GM19324 (cell line): ENCODE measurements around the gene RCL1.

Experiments
- ATAC-seq: cut with Tn5 transposase; IDR thresholded peaks from one replicate; pipeline ENCODE4 v1.9.1; 2021; ENCODE audit warnings: mild to moderate bottlenecking, moderate library complexity; ENCODE audit not compliant: unreplicated experiment, low FRiP score

RCL1 gene

DNA sequence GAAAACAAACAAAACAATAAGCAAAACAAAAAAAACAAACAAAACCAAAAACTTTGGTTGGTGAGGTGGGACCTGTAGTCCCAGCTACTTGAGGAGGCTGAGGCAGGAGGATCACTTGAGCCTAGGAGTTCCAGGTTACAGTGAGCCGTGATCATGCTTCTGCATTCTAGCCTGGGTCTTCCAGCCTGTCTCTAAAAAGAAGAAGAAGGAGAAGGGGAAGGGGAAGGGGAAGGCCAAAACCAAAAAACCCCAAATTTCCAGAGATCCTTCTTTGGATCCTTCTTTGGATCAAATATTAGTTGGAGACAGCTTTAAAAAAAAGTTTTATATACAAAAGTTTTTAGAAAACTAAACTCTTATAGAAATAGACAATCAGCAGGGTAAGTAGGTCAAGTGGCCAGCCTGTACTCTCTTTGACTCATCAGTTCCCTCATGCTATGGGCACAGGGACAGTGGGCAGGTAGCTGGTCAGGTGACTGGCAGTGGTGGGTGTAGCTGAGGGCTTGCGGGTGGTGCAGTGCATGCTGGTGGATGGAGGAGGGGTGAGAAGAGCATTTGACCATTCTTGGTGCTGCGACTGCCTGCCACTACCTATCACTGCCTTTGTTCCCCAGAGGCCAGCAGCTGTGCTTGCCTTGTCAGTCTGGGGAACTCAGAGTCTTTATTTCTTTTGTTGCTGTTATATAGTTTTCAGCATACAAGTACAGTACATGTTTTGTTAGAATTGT is 12.6 kb downstream of the RCL1 start:
- no peak for ATAC-seq

DNA sequence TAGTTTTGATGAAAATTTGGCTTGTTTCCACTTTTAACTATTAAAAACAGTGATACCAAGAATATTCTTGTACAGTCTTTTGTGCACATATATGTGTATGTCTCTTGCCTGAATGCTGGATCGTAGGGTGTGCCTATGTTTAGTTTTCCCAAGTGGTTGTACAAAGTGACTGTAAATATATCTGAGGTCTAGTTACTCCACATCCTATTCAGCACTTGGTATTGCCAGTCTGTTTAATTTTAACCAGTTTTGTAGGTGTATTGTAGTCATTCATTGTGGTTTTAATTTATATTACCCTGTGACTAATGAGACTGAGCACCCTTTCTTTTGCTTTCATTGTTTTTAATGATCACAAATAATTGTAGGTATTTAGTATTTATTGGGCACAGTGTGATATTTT is 17.8 kb downstream of the RCL1 start:
- no peak for ATAC-seq

DNA sequence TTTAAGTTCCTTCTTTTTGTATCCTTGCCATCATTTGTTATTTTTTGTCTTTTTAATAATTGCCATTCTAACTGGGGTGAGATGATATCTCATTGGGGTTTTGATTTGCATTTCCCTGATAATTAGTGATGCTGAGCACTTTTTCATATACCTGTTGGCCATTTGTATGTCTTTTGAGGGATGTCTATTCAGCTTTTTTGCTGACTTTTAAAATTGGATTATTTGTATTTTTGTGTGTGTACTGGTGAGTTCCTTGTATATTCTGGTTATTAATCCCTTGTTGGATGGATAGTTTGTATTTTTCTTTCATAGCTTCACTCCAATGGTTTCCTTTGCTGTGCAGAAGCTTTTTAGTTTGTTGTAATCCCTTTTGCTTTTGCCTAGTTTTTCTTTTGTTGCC is 19.1 kb downstream of the RCL1 start:
- no peak for ATAC-seq

DNA sequence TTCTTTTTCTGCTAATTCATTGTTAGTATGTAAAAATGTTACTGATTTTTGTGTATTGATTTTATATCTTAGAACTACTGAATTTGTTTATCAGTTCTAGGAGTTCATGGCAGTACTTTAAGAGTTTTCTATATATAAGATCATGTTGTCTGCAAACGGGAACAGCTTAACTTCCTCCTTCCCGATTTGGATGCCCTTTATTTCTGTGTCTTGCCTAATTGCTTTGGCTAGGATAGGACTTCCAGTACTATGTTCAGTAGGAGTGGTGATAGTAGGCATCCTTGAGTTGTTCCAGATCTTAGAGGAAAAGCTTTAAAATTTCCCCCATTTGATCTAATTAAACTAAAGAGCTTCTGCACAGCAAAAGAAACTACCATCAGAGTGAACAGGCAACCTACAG is 20.1 kb downstream of the RCL1 start:
- ATAC-seq: no peak

DNA sequence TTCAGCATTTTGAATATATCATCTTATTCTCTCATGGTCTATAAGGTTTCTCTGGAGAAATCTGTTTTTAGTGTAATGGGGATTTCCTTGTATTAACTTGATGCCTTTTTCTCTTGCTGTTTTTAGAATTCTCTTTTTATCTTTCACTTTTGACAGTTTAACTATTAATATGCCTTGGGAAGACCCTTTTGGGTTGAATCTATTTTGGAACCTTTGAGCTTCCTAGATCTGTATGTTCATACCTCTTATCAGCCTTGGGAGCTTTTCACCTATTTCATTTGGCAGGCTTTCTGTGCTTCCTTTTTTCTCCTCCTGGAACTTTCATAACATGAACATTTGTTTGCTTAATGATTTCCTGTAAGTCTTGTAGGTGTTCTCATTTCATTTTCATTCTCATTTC is 22.2 kb downstream of the RCL1 start:
- peak; percentile 62 for ATAC-seq

DNA sequence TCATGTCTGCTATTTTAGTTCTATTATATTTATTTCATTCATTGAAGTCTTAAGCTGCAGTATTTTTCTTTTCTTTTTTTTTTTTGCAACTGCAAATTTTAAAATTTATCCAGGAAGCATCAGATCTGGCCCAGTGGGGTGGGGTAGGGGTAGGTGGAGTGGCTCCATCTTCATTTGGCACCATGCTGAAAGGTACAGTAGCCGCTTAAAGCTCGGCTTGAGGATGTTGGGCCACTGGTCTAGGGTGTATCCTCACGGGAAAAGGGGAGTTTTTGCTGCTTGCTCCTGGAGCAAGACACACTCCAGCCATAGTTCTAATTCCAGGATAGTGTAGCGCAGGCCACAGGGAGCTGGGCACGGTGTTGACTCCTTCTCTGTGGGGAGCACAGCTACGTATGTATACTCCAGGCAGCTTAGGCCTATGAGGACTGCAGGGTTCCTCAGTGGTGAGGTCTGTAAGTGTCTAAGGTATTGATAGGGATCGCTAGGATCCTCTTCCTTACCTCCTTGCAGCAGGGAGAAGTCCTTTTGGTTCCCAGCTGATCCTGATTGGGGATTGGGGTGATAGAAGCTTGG is 22.7 kb downstream of the RCL1 start:
- peak; percentile 45 for ATAC-seq

DNA sequence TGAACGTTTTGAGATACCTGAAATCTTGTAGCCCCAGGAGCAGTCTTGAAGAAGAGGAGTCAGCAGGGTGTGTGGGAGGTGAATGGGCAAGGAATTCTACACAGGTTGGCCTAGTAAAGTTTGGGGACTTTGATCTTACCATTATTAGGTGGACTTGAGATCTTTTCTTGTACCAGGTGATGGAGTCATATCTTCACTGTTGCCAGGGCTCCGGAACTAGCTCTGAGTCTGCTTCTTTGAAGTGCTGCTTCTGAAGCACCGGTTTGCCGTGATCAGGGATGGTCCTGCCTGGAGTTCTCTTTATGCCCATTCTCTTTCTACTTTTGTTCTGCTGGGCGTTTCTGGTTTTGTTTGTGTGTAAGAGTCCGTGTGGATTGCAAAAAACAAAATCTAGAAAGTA is 27.4 kb downstream of the RCL1 start:
- ATAC-seq: no peak

DNA sequence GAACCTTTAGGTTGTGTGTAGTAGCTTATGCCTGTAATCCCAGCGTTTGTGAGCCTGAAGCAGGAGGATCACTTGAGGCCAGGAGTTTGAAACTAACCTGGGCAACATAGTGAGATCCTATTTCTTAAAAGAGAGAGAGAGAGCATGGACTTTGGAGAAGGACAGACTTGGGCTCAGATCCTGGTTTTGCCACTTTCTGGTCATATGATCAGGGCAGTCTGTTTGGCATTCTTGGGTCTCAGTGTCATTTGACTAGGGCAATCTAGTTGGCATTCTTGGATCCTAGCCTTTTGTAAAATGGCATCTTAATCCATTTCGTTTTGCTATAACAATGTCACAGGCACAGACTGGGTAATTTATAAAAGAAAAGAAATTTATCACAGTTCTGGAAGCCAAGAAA is 28.4 kb downstream of the RCL1 start:
- ATAC-seq: no peak

DNA sequence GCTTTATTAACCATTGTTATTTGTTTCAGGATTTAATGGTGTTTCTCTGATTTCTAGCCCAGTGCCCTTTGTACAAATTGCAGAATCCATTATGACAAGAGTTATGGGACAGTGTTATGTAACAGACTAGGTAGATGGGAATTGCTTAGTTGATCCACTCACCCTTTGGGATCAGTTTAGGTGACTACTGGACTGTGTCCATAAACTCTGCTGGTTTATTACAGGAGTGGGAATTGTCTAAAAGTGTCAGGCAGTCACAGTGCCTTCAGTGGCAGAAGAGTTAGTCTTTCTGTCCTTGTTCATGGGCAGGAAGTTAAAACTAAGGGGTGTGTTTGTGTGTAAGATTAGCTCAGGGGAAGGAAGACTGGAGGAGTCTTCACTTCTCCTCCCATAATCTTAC is 29.3 kb downstream of the RCL1 start:
- no peak for ATAC-seq

DNA sequence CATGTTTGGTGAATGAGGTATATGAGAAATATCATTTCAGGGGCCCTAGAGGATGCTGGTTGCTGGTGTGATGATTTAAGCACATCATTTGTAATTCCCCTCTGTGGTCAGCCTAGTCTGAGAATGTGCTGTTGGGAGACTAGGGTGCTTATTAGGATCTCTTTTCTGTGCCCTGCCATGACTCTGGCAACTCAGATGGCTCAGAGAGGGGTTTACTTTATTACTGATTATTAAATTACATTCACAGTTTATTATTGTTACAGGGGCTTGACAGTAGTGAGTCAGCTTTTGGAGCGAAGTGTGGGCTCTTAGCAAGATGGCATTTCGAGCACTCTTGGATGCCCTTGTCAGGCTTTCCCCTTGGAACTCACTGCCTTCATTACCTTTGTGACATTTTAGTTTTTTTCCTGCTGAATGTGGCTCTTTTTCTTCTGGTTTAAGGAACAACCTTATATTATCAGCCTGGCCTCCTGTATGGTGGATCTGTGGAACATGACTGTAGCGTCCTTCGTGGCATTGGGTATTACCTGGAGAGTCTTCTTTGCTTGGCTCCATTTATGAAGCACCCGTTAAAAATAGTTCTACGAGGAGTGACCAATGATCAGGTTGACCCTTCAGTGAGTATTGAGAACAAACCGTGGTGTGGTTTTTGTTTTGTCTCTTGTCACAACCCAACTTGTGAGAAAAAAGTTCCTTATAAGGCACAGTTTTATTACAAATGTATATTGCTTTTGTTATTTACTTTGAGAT is 33.8 kb downstream of the RCL1 start:
- ATAC-seq: no peak

DNA sequence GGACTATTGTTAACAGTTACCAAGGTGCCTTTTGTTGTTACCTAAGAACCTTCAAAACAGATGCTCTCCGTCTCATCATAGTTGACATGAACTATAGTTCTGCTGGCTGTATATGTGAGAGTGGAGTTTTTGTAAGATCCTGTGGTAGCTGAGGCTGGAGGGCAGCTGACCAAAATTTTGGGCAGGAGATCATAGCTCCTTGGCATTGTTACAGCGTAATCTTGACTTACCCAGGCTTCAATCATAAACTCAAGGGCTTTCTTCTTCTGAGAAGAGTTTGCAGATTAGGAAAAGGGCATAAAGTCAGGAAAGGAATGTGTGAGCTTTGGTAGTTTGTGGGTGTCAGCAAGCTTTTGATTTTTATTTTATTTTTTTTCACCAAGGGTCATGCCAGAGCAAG is 34.5 kb downstream of the RCL1 start:
- ATAC-seq: no peak

DNA sequence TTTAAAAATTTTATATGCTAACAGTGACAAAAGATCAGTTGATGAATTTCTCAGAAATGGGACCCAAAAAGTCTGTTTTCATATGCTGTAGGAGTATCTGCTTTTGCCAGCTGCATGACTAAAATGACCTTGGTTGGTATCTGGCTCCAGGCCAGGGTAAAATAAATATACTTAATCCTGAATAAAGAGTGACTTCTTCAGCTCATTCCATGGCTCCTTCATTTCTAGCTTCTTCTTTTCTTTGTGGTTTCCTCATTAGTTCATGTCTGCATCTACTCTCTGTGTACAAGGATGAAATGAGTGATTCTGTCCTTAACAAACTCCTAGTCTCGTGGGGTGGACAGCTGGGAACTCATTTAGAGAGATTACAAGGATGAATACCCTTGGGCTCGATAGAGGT is 36.0 kb downstream of the RCL1 start:
- ATAC-seq: no peak

DNA sequence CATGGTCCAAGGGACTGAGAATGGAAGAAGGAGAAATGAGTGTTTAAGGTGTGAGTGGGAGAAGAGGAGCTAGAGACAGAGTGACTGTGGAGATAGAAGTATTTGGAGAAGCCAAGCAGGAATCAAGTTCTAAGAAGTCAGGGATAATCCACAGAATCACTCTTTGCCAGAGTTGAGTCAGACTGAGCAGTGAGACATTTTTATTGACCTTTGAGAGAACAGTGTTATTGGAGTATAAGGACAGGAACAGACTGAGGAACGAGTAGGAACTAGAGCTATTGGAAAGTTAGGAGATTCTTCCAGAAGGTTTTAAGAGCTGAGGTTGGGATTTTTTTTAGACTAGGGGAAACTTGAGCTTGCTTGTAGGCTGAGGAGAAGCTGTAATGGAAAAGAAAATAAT is 37.2 kb downstream of the RCL1 start:
- no peak for ATAC-seq

DNA sequence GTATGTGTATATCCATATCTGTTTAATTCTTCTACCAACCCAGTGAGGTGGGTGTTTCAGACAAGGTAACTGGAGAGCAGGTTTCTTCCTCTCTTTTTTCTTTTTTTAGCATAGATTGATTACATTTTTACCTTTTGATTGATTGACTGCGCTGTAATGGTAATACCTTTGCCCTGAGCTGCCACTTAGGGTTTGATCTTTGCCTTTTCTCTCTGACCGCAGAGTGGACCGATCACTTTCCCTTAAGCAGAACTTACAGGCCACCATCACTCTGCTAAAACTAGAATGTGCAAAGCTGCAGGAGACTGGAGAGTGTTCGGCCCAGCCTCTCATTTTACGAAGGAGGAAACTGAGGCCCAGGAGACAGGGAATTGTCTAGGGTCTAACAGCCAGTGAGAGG is 38.0 kb downstream of the RCL1 start:
- no peak for ATAC-seq

DNA sequence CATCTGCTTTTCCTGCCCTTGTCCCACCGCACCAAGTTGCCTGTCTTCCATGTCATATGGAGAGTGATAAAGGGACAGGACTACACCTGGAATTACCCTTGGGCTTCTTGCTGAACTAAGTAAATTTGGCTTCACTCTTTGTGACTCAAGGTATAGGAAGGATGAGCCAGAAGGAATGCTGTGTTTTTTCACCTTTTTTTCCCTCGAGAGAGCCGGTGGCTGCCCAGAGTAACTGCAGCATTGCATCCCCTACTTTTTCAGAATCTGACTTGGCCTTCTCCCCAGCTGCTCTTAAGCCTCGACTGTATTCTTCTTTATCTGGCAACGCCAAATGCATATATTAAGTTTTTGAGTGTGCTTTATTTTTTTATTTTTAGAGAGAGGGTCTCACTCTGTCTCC is 38.4 kb downstream of the RCL1 start:
- no peak for ATAC-seq

DNA sequence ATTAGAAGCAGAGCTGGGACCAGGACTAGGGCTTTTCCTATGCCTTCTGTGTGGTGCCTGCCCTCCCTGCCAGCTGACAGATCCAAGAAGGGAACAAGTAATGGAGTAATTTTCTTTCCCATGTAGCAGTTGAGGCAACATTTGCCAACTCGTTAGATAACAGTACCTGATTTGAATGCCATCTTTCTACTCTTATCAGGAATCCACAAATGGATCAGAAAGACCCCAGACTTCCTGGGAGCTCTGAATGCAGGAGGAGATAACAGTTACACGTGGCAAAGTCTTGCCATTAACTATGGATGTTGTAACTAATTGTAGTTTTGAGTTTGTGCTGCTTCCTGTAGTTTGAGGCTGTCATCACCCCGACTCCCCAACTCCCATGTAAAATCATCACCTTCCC is 39.2 kb downstream of the RCL1 start:
- no peak for ATAC-seq

DNA sequence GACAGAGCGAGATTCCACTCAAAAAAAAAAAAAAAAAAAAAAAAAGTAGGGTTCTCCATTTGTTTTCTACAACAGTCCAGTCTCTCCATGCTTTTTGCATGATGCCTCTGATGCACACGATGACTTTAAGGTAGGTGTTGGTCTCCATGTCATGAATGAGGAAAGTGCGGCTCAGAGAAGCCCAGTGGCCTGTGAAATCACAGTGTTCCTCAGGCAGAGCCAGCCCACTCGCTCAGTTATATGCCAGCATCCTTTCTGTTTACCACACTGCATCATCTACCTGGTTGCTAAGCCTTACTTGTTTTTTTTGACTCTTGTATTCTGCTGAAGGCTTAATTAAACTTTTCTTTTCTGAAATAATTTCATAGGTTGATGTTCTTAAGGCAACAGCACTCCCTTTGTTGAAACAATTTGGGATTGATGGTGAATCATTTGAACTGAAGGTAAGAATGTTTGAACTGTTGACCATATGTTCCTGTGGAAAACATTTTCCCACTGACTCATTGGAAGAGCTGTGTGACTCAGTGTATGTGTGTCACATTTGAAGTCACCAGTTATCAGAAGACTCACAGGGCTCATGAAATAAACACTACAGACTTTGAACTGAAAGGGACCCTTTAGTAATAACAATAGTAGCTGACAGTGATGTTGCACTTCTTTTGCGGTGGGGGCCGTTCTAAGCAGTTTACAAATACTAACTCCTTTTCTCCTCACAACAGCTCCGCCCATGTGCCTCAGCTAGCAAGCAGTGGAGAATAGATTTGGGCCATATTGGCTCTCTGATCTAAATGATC is 40.2 kb downstream of the RCL1 start:
- ATAC-seq: no peak

DNA sequence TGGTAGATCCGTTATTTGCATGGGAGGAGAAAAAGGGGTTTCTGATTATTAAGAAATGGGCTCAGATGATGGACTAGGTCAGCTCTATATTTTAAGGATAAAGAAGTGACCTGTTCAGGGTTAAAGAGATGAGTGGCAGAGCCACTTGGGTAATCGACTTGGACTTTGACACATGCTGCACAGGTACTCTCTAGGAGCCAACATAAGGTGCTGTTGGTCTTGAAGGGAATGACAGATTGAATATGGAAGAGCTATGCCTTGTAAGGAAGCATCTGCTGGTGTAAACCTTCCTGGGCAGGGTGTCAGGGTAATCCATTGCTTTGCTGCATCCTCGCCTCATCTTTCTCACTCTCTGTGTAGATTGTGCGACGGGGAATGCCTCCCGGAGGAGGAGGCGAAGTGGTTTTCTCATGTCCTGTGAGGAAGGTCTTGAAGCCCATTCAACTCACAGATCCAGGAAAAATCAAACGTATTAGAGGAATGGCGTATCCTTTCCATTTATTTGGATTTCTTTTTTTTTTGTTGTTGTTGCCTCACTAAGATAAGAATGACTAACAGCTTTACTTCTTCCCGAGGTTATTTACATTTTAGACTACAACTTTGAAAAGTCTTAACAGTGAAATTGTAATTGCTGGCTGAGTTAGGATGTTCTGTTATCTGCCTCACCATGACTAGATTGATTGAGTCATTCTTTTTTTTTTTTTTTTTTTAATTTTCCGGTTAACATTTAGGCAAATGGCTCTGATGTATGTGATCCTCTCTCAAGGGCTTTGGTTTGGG is 41.2 kb downstream of the RCL1 start:
- ATAC-seq: no peak

DNA sequence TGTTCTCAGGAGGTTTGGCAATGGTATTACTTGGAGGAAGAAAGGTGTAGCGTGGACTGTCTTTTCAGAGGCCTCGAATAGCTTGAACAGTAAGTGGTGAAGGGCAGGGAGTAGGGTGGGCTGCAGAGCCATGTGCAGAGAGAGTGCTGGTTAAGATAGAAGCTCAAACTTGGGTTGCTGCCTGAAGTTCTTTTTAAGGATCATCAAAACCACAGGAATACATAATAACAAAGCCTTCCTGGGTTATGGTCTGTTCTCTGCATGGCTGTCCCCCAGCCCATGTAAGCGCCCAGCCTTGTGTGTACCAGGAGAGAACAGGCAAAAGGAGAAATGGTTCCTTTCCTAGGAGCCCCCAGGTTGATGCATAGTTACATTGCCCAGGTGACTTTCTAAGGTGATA is 43.9 kb downstream of the RCL1 start:
- ATAC-seq: no peak
